SK-N-SH (cell line): ENCODE measurements around the gene DFFB. TPM values are rescaled to one million over a fixed set of nuclear protein-coding genes. Genes with fewer than 3 reads are reported as not detected.

Experiments used
- CTCF ChIA-PET: fragments of 300-600, 350-600 bp; formaldehyde crosslinking; extraction: SDS; loops from one replicate; lab custom pipeline; 2021; lab: Yijun Ruan, JAX
- POLR2A ChIA-PET: fragments of 350-600 bp; sonication (Branson Sonifier 250); formaldehyde crosslinking; extraction: SDS; loops from one replicate; lab custom pipeline; 2020; ENCODE audit warnings: antibody characterized with exemption, inconsistent platforms; lab: Yijun Ruan, JAX
- DNase-seq: peaks from one replicate; pipeline ENCODE4 v3.0.0; 2012
- H2AFZ ChIP-seq: fragments of 200-600 bp; sonication (generic); 2 replicates; pipeline ENCODE4 v1.8.1; 2016; ENCODE audit warnings: antibody characterized with exemption, mild to moderate bottlenecking, low read depth
- H3F3A ChIP-seq: fragments of 200-600 bp; sonication (generic); replicated peaks from 2 replicates; pipeline ENCODE3; 2016; ENCODE audit warnings: antibody characterized with exemption, mild to moderate bottlenecking; ENCODE audit not compliant: insufficient read depth
- H3K27ac ChIP-seq, 2 experiments: fragments of 200-500 bp in 1 of 2; fragments of 200-600 bp in 1 of 2; sonication (Bioruptor generic) in 1 of 2; sonication (generic), shearing (Covaris generic) in 1 of 2; 2 replicates each; pipeline versions ENCODE4 v1.5.1 to v1.6.1; 2014 to 2016; ENCODE audit warnings: low read depth in 2 of 2, inconsistent platforms in 1 of 2, low read length in 1 of 2, mild to moderate bottlenecking in 1 of 2, mixed read lengths in 1 of 2
- H3K27me3 ChIP-seq: fragments of 200-600 bp; sonication (generic), shearing (Covaris generic); 2 replicates; pipeline ENCODE4 v1.6.1; 2016; ENCODE audit warnings: mixed run types; ENCODE audit not compliant: insufficient read depth
- H3K36me3 ChIP-seq, 2 experiments: fragments of 200-500 bp in 1 of 2; fragments of 200-600 bp in 1 of 2; sonication (Bioruptor generic) in 1 of 2; sonication (generic) in 1 of 2; replicated peaks in 1 of 2; 2 replicates each; pipeline versions ENCODE3 to v1.5.1; 2014 to 2016; ENCODE audit warnings: low read length in 1 of 2, mild to moderate bottlenecking in 1 of 2; ENCODE audit not compliant: insufficient read depth in 2 of 2, control insufficient read depth in 1 of 2
- H3K4me1 ChIP-seq, 2 experiments: fragments of 200-500 bp in 1 of 2; fragments of 200-600 bp in 1 of 2; sonication (Bioruptor generic) in 1 of 2; sonication (generic), shearing (Covaris generic) in 1 of 2; 2 replicates each; pipeline versions ENCODE4 v1.5.1 to v1.6.1; 2014 to 2016; ENCODE audit warnings: low read depth in 1 of 2, low read length in 1 of 2, mixed run types in 1 of 2; ENCODE audit not compliant: insufficient read depth in 2 of 2, control insufficient read depth in 1 of 2
- H3K4me2 ChIP-seq: fragments of 200-600 bp; sonication (generic), shearing (Covaris generic); 2 replicates; pipeline ENCODE4 v1.6.1; 2017; ENCODE audit warnings: mixed run types
- H3K4me3 ChIP-seq, 2 experiments: fragments of 200-500 bp in 1 of 2; fragments of 200-600 bp in 1 of 2; sonication (Bioruptor generic) in 1 of 2; sonication (generic), shearing (Covaris generic) in 1 of 2; 2 replicates each; pipeline versions ENCODE4 v1.5.1 to v1.8.1; 2014 to 2016; ENCODE audit warnings: low read depth in 2 of 2, inconsistent platforms in 1 of 2, low read length in 1 of 2, mild to moderate bottlenecking in 1 of 2, mixed read lengths in 1 of 2, moderate library complexity in 1 of 2
- H3K79me2 ChIP-seq: fragments of 200-600 bp; sonication (generic); 2 replicates; pipeline ENCODE4 v1.8.1; 2017; ENCODE audit warnings: mild to moderate bottlenecking; ENCODE audit not compliant: insufficient read depth
- H3K9ac ChIP-seq: fragments of 200-600 bp; sonication (generic); 2 replicates; pipeline ENCODE4 v1.6.1; 2017; ENCODE audit warnings: mixed run types
- H3K9me2 ChIP-seq: fragments of 200-600 bp; sonication (generic); 2 replicates; pipeline ENCODE4 v1.6.1; 2017; ENCODE audit warnings: mixed run types
- H3K9me3 ChIP-seq: fragments of 200-600 bp; sonication (generic); 2 replicates; pipeline ENCODE4 v1.6.1; 2017; ENCODE audit warnings: mixed run types, mild to moderate bottlenecking, moderate library complexity
- H4K20me1 ChIP-seq: fragments of 200-600 bp; sonication (generic); 2 replicates; pipeline ENCODE4 v1.6.1; 2017; ENCODE audit warnings: mild to moderate bottlenecking, mixed run types; ENCODE audit not compliant: insufficient read depth
- CTCF ChIP-seq: fragments of 200-600 bp; sonication (generic); IDR thresholded peaks from 2 replicates; pipeline ENCODE4 v1.6.1; 2017; ENCODE audit warnings: antibody characterized with exemption, mild to moderate bottlenecking, moderate library complexity
- ELF1 ChIP-seq: IDR thresholded peaks from 2 replicates; pipeline ENCODE4 v1.4.0; 2012
- EP300 ChIP-seq, 2 experiments: IDR thresholded peaks; 2 replicates each; pipeline versions ENCODE4 v1.4.0 to v1.6.1; 2012; ENCODE audit warnings: borderline replicate concordance in 1 of 2, low read depth in 1 of 2, low read length in 1 of 2
- FOSL2 ChIP-seq: IDR thresholded peaks from 2 replicates; pipeline ENCODE4 v1.4.0; 2012; ENCODE audit warnings: low read depth, mild to moderate bottlenecking, moderate library complexity, borderline replicate concordance
- FOXJ3 ChIP-seq: sonication (generic); formaldehyde crosslinking; IDR thresholded peaks from 2 replicates; pipeline ENCODE4 v1.5.1; 2020; ENCODE audit warnings: mild to moderate bottlenecking, missing genetic modification reagents
- FOXM1 ChIP-seq: IDR thresholded peaks from 2 replicates; pipeline ENCODE4 v1.4.0; 2012; ENCODE audit warnings: low read depth, mild to moderate bottlenecking
- JUND ChIP-seq: IDR thresholded peaks from 2 replicates; pipeline ENCODE4 v1.4.0; 2012
- MXI1 ChIP-seq: IDR thresholded peaks from 2 replicates; pipeline ENCODE4 v1.6.1; 2012; ENCODE audit warnings: mild to moderate bottlenecking, low read depth, low read length, improper control_type of control experiment
- NFIC ChIP-seq: IDR thresholded peaks from 2 replicates; pipeline ENCODE4 v1.4.0; 2012; ENCODE audit warnings: borderline replicate concordance
- PBX3 ChIP-seq: IDR thresholded peaks from 2 replicates; pipeline ENCODE4; 2012
- POLR2AphosphoS5 ChIP-seq: IDR thresholded peaks from 2 replicates; pipeline ENCODE4 v1.6.1; 2012; ENCODE audit warnings: low read depth, low read length
- RAD21 ChIP-seq: IDR thresholded peaks from 2 replicates; pipeline ENCODE4 v1.6.1; 2012; ENCODE audit warnings: mild to moderate bottlenecking, low read length
- RFX5 ChIP-seq: IDR thresholded peaks from 2 replicates; pipeline ENCODE4 v1.6.1; 2012; ENCODE audit warnings: mild to moderate bottlenecking, improper control_type of control experiment, low read length
- RXRA ChIP-seq: IDR thresholded peaks from 2 replicates; pipeline ENCODE4 v1.4.0; 2012; ENCODE audit warnings: low read depth, mild to moderate bottlenecking, borderline replicate concordance
- SIN3A ChIP-seq: IDR thresholded peaks from 2 replicates; pipeline ENCODE4 v1.6.1; 2012; ENCODE audit warnings: low read depth, mild to moderate bottlenecking, low read length, moderate library complexity, borderline replicate concordance
- SMC3 ChIP-seq: IDR thresholded peaks from 2 replicates; pipeline ENCODE4 v1.6.1; 2012; ENCODE audit warnings: low read depth, low read length, improper control_type of control experiment
- TAF1 ChIP-seq: IDR thresholded peaks from 2 replicates; pipeline ENCODE4 v1.6.1; 2012; ENCODE audit warnings: low read depth, mild to moderate bottlenecking, low read length, moderate library complexity, borderline replicate concordance
- TCF12 ChIP-seq: IDR thresholded peaks from 2 replicates; pipeline ENCODE4 v1.4.0; 2012
- USF2 ChIP-seq: fragments of 150-350 bp; IDR thresholded peaks from 2 replicates; pipeline ENCODE4 v1.6.1; 2017; ENCODE audit warnings: antibody characterized with exemption, low read length, low read depth, borderline replicate concordance
- WGBS: methylation state at CpG from one replicate; pipeline ENCODE4 v1.1.6; 2017; ENCODE audit warnings: low lambda C conversion rate; 5-methylcytosine and 5-hydroxymethylcytosine counted together
- polyA plus RNA-seq, 3 experiments: library from polyadenylated mRNA; depleted of rRNA; stranded (reverse); fragments of >200 nt; gene quantifications; 2 replicates each; pipeline ENCODE4 v1.2.3, GENCODE V29; 2012

DFFB gene
- polyA plus RNA-seq, 1 of the 3 experiments (the other 2 are of a cell fraction), result 8.2 TPM

GRCh38 chr1:3914911-3915310 is 57.6 kb downstream of the DFFB start:
- no peaks in the 10 kb centered on the region for H3K79me2 ChIP-seq
- TF ChIP-seq TAF1 (no peak), PBX3 (no peak), NFIC (no peak), SIN3A (no peak), RAD21 (no peak), FOSL2 (no peak), EP300 (IDR thresholded peaks at IDR 0.05; ENCODE audit: borderline replicate concordance in 1 of 2, low read depth in 1 of 2, low read length in 1 of 2) (no peak), TCF12 (no peak), RXRA (no peak), FOXM1 (no peak), USF2 (no peak), FOXJ3 (CRISPR knock-in tag) (no peak), MXI1 (no peak), POLR2AphosphoS5 (no peak), ELF1 (no peak), JUND (no peak), SMC3 (no peak), RFX5 (no peak), CTCF (no peak)
- H3K9me3 ChIP-seq, result no peaks in the 10 kb centered on the region
- no peak overlapping the region for H3K4me3 ChIP-seq
- 76% methylated on average over 14 of the region's 14 CpGs for WGBS
- ChIA-PET POLR2A (no interaction called here), CTCF (no interaction called here)
- H3F3A ChIP-seq, result no peaks in the 10 kb centered on the region
- DNase-seq, result no peak
- no peaks in the 10 kb centered on the region for H3K9me2 ChIP-seq
- H3K4me1 ChIP-seq, result no peaks in the 10 kb centered on the region; a peak in 1 of 4 replicates
- no peak overlapping the region for H3K4me2 ChIP-seq
- no peaks in the 10 kb centered on the region for H3K36me3 ChIP-seq
- H3K27ac ChIP-seq, result no peak overlapping the region
- H3K9ac ChIP-seq, result no peak overlapping the region
- H3K27me3 ChIP-seq, result no peaks in the 10 kb centered on the region
- H4K20me1 ChIP-seq, result no peaks in the 10 kb centered on the region
- H2AFZ ChIP-seq, result no peak overlapping the region
